Stomach (tissue), 19 donors: ENCODE data around the gene SP2. TPM values are rescaled to one million over a fixed set of nuclear protein-coding genes. Genes with fewer than 3 reads are reported as not detected.
A peak's percentile ranks its signal among the peaks of the same experiment; 100 is the strongest.

ENCODE experiments used
- DNase-seq, 2 donors: peaks; one replicate each; pipeline versions ENCODE4 v3.0.0 to v3.0.0-alpha.2; 2013 to 2019
- H3K27ac ChIP-seq, 5 donors: fragments of 200-600 bp in 4 of 5; sonication (generic) in 4 of 5; one replicate each; pipeline ENCODE4 v1.5.1; 2013 to 2019; ENCODE audit warnings: mild to moderate bottlenecking in 1 of 5, moderate library complexity in 1 of 5
- H3K27me3 ChIP-seq, 3 donors: fragments of 200-600 bp; sonication (generic); one replicate each; pipeline ENCODE4 v1.5.1; 2017 to 2019; ENCODE audit warnings: mixed run types in 1 of 3
- H3K36me3 ChIP-seq, 4 donors: fragments of 200-600 bp; sonication (generic); 1 replicate in 3 of 4; 2 replicates in 1 of 4; pipeline ENCODE4 v1.5.1; 2016 to 2019
- H3K4me1 ChIP-seq, 4 donors: fragments of 200-600 bp; sonication (generic); one replicate each; pipeline ENCODE4 v1.5.1; 2016 to 2019
- H3K4me3 ChIP-seq, 4 donors: fragments of 200-600 bp; sonication (generic) in 3 of 4; one replicate each; pipeline ENCODE4 v1.5.1; 2016 to 2019; ENCODE audit warnings: mild to moderate bottlenecking in 1 of 4
- H3K9me3 ChIP-seq, 4 donors: fragments of 200-600 bp; sonication (generic); one replicate each; pipeline ENCODE4 v1.5.1; 2016 to 2019
- CTCF ChIP-seq, 7 experiments: fragments of 450-650 bp in 4 of 7; fragments of 200-600 bp in 3 of 7; sonication (generic) in 3 of 7; IDR thresholded peaks; one replicate each; pipeline ENCODE4 v1.5.1; 2016 to 2019; ENCODE audit warnings: antibody characterized with exemption in 7 of 7, control low read depth in 2 of 7, mild to moderate bottlenecking in 1 of 7
- EP300 ChIP-seq: sonication (generic); formaldehyde crosslinking; IDR thresholded peaks from one replicate; pipeline ENCODE4 v1.6.1; 2017; ENCODE audit warnings: antibody characterized with exemption
- POLR2A ChIP-seq, 4 donors: fragments of 450-650 bp; IDR thresholded peaks; one replicate each; pipeline ENCODE4 v1.6.1; 2016; ENCODE audit warnings: antibody characterized with exemption in 4 of 4, control low read depth in 2 of 4, mild to moderate bottlenecking in 1 of 4, moderate library complexity in 1 of 4
- POLR2AphosphoS5 ChIP-seq, 3 donors: sonication (generic); formaldehyde crosslinking; IDR thresholded peaks; one replicate each; pipeline ENCODE4 v1.6.1; 2016; ENCODE audit warnings: antibody characterized with exemption in 3 of 3
- WGBS, 5 donors: extraction: QIAGEN DNeasy Blood & Tissue Kit in 3 of 5; methylation state at CpG; one replicate each; pipeline versions ENCODE4 v1.1.5 to v1.1.7; 2013 to 2018; 5-methylcytosine and 5-hydroxymethylcytosine counted together
- intact Hi-C: fragments of 100-400 bp; cut with DNase I; formaldehyde crosslinking; loops from one replicate; pipeline ENCODE4 v1.15.1; 2023; ENCODE audit warnings: low total_unique reads
- long read RNA-seq, 10 donors: transcript quantifications; one replicate each; lab custom pipeline, GENCODE V29; 2026
- polyA plus RNA-seq, 3 donors: library from polyadenylated mRNA; stranded (reverse); fragments of 200-250 nt; gene quantifications; one replicate each; pipeline ENCODE4 v1.2.3, GENCODE V29; 2013
- total RNA-seq, 5 donors: library from RNA; depleted of rRNA; stranded (reverse); fragments of >200 nt; gene quantifications; one replicate each; pipeline versions ENCODE4 v1.1.0 to v1.2.3, GENCODE V29; 2014 to 2016
- donor health status: healthy with polysubstance abuse.
- donor health status: Bipolar disorder and iron deficiency.
- donor health status: healthy.

SP2 gene
- total RNA-seq (10 to 100 TPM in 2 of 5 donors, 1 to 10 TPM in 2, under 1 TPM in 1; 0.87 to 22.8 (median 3.1) TPM), polyA plus RNA-seq (10 to 100 TPM in 1 of 3 donors, 1 to 10 TPM in 2; 4.7 to 11.9 (median 8.0) TPM)
- long read RNA-seq, donor 1, partial matches to known transcripts = 0 of 3 reads
- long read RNA-seq, donor 1, other reads (novel, unspliced or antisense) = 0 of 3 reads
- long read RNA-seq, donor 2, partial matches to known transcripts = 0 of 5 reads
- long read RNA-seq, donor 2, other reads (novel, unspliced or antisense) = 0 of 5 reads
- long read RNA-seq, donor 3, partial matches to known transcripts = 0 of 1 reads
- long read RNA-seq, donor 3, other reads (novel, unspliced or antisense) = 0 of 1 reads
- long read RNA-seq, donor 4 = 0 reads
- long read RNA-seq, donor 5, partial matches to known transcripts = 8 of 9 reads
- long read RNA-seq, donor 5, other reads (novel, unspliced or antisense) = 0 of 9 reads
- long read RNA-seq, donor 6, partial matches to known transcripts = 10 of 11 reads
- long read RNA-seq, donor 6, other reads (novel, unspliced or antisense) = 0 of 11 reads
- long read RNA-seq, donor 7, partial matches to known transcripts = 17 of 19 reads
- long read RNA-seq, donor 7, other reads (novel, unspliced or antisense) = 0 of 19 reads
- long read RNA-seq, donor 8, partial matches to known transcripts = 10 of 12 reads
- long read RNA-seq, donor 8, other reads (novel, unspliced or antisense) = 0 of 12 reads
- long read RNA-seq, donor 9, partial matches to known transcripts = 9 of 10 reads
- long read RNA-seq, donor 9, other reads (novel, unspliced or antisense) = 0 of 10 reads
- long read RNA-seq, donor 10 = 0 reads

DNA sequence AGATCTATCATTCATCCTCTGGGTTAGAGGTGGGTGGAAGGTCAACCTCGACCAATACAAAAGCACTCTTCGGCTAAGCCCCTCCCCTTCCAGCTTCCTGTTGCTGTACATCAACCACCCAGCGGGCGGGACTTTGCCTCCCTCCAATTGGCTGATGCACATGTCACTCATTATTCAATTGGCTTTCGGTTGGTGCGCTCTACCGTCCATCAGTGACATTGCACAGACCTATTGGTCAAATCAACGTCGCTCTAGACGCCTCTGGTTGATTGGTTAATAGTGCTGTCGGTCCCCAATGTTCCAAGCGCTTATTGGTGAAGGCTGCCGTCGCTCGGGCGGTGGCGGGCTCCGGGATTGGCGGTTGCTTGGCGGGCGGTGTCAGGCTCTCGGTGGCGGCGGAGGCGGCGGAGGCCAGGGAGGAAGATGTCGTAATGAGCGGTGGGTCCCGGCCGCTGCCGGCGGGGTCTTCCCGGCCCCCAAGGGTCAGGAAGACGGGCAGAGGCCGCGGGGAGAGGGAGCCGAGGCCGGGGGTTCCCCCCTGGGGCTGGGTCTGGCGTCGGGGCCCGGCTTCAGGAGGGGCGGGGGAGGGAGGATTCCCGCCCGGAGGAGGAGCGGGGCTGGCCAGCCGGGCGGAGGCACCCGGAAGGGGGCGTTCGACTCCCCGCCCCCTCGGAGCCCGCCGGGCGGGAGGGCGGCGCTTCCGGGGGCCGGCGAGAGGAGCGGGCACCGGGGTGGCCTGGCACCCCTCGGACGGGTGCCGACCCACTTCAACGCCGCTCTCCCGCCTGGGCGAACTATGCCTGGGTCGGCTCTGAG lies at the start of gene SP2:
SP2 (plus strand) TSS at position 381 of the 816 bp plus-strand sequence; CDS start at position 432, 51 bp downstream.
- Histone ChIP-seq H3K4me3 (peak within 1 kb of the TSS; percentile 64 to 89 (median 72)), H3K9me3 (no peaks in the 10 kb centered on the region), H3K36me3 (peaks cover 0 to 19% (median 8%) of the 10 kb centered on the region in 4 donors), H3K27me3 (no peaks in the 10 kb centered on the region), H3K4me1 (peaks cover 10 to 51% (median 39%) of the 10 kb centered on the region in 4 donors), H3K27ac (peak within 1 kb of the TSS; percentile 98 to 100 (median 100))
- WGBS, 5 donors = 0 to 1% (median 0%) methylated on average over 10 to 67 of the region's 70 CpGs
- TF ChIP-seq POLR2AphosphoS5 (IDR thresholded peaks at IDR 0.05) = peak; percentile 51 to 75 (median 69)
- TF ChIP-seq EP300 = no peak
- TF ChIP-seq CTCF (IDR thresholded peaks at IDR 0.05) = peak in 1 of 7 experiments; percentile 23
- intact Hi-C loops = no loop called here
- peak; percentile 99 to 100 for DNase-seq

- DNase-seq = peak in 1 of 2 donors; percentile 23
- no peak overlapping the region for H3K4me3 ChIP-seq
- intact Hi-C loops = loop anchor here (5.0 kb wide), 1 partner anchor 35 kb away; no protein-coding TSS in a partner anchor
- TF ChIP-seq EP300 = no peak
- TF ChIP-seq CTCF (IDR thresholded peaks at IDR 0.05) = no peak
- no peak for TF ChIP-seq POLR2AphosphoS5 (IDR thresholded peaks at IDR 0.05)
- no peak for TF ChIP-seq POLR2A (IDR thresholded peaks at IDR 0.05)
- H3K9me3 ChIP-seq = no peaks in the 10 kb centered on the region
- peaks cover 27 to 49% (median 43%) of the 10 kb centered on the region in 4 donors for H3K4me1 ChIP-seq
- H3K36me3 ChIP-seq = no peaks in the 10 kb centered on the region
- WGBS, 5 donors = 12 to 24% (median 23%) methylated on average over 28 to 31 of the region's 31 CpGs
- no peak overlapping the region for H3K27ac ChIP-seq
- H3K27me3 ChIP-seq = peaks cover 16 to 76% (median 69%) of the 10 kb centered on the region in 3 donors
Observed at GRCh38 chr17:47846716-47847340, 49.2 kb upstream of the SP2 start.

DNA sequence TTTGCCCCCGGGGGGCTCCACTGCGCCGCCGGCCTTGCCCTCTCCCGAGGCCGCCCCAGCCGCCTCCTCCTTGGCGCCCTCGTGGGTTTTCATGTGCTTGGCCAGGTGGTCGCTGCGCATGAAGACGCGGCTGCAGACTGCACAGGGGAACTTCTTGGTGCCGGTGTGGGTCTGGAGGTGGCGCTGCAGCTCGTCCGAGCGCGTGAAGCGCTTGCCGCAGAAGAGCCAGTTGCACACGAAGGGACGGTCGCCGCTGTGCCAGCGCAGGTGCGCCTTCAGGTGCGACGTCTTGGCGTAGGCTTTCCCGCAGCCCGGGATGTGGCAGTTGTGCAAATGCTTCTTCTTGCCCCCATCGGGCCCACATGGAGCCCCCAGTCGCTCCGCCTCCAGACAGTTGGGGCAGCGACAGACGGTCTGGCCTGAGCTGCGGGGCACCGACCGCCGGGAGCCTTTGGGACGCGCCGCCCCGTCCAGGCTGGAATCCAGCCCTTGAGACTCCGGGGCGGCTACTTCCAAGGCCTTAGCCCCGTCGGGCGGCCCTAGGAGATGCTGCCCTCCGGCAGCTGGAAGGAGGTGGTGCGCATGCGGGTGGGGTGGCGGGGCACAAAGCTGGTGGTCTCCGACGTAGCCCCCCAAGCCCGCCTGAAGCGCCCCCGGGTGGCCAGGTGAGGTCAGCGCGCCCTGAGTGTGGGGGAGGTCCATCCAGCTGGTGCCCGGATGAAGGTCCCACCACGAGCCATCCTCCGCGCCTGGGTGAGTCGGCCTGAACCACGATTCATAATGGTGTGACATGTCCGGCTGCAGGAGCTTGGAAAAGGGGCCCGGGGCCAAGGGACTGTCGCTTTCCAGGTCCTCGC lies 48.5 kb upstream of the SP2 start:
- Histone ChIP-seq H3K27ac (no peak overlapping the region), H3K4me1 (peaks cover 27 to 50% (median 43%) of the 10 kb centered on the region in 4 donors), H3K9me3 (no peaks in the 10 kb centered on the region), H3K36me3 (no peaks in the 10 kb centered on the region), H3K4me3 (no peak overlapping the region), H3K27me3 (peaks cover 17 to 83% (median 76%) of the 10 kb centered on the region in 3 donors)
- WGBS, 5 donors = 16 to 37% (median 24%) methylated on average over 2 to 71 of the region's 71 CpGs
- intact Hi-C loops = loop anchor here (5.0 kb wide), 1 partner anchor 35 kb away; no protein-coding TSS in a partner anchor
- TF ChIP-seq POLR2AphosphoS5 (IDR thresholded peaks at IDR 0.05) (no peak), CTCF (IDR thresholded peaks at IDR 0.05) (peak in 1 of 7 experiments; percentile 7), EP300 (no peak), POLR2A (IDR thresholded peaks at IDR 0.05) (no peak)
- peak in 1 of 2 donors; percentile 64 for DNase-seq
